GM23338 (cell line): ENCODE data around the gene BACH1. TPM values are rescaled to one million over a fixed set of nuclear protein-coding genes. Genes with fewer than 3 reads are reported as not detected.

Experiments
- ATAC-seq: fragments of 200-7000 bp; cut with Tn5 transposase; 3 replicates; pipeline ENCODE4 v1.9.1; 2020
- DNase-seq: peaks from one replicate; pipeline ENCODE4 v3.0.0-alpha.2; 2015; ENCODE audit warnings: low spot score
- H2AFZ ChIP-seq: fragments of 200-600 bp; sonication (generic); 2 replicates; pipeline ENCODE4 v1.8.0; 2016; ENCODE audit warnings: antibody characterized with exemption, mild to moderate bottlenecking, moderate library complexity
- H3F3A ChIP-seq: fragments of 200-600 bp; sonication (generic); replicated peaks from 2 replicates; pipeline ENCODE4 v1.8.0; 2017; ENCODE audit warnings: antibody characterized with exemption, mixed run types, low read depth
- H3K27ac ChIP-seq: fragments of 200-600 bp; sonication (generic); 2 replicates; pipeline ENCODE4 v1.6.1; 2016; ENCODE audit warnings: low read depth
- H3K27me3 ChIP-seq: fragments of 200-600 bp; sonication (generic); 2 replicates; pipeline ENCODE4 v1.8.0; 2016; ENCODE audit warnings: mild to moderate bottlenecking, mixed run types, moderate library complexity; ENCODE audit not compliant: insufficient read depth
- H3K36me3 ChIP-seq: fragments of 200-600 bp; sonication (generic); 2 replicates; pipeline ENCODE4 v1.8.0; 2016; ENCODE audit warnings: mild to moderate bottlenecking; ENCODE audit not compliant: insufficient read depth
- H3K4me1 ChIP-seq: fragments of 200-600 bp; sonication (generic); 2 replicates; pipeline ENCODE4 v1.8.0; 2016; ENCODE audit warnings: mild to moderate bottlenecking, moderate library complexity; ENCODE audit not compliant: insufficient read depth
- H3K4me2 ChIP-seq: fragments of 200-600 bp; sonication (generic); 2 replicates; pipeline ENCODE4 v1.7.1; 2017; ENCODE audit warnings: mixed run types
- H3K4me3 ChIP-seq: fragments of 200-600 bp; sonication (generic); 2 replicates; pipeline ENCODE4 v1.6.1; 2016; ENCODE audit warnings: mixed run types
- H3K79me2 ChIP-seq: fragments of 200-600 bp; sonication (generic); replicated peaks from 2 replicates; pipeline ENCODE4 v1.8.0; 2017; ENCODE audit warnings: mild to moderate bottlenecking; ENCODE audit not compliant: insufficient read depth
- H3K9me2 ChIP-seq: fragments of 200-600 bp; sonication (generic); 2 replicates; pipeline ENCODE4 v1.8.0; 2017; ENCODE audit not compliant: insufficient read depth
- H4K20me1 ChIP-seq: fragments of 200-600 bp; sonication (generic); replicated peaks from 2 replicates; pipeline ENCODE4 v1.8.0; 2017; ENCODE audit warnings: mild to moderate bottlenecking; ENCODE audit not compliant: insufficient read depth
- H3K27ac Mint-ChIP-seq: 2 replicates; pipeline ENCODE4 v1.8.0; 2020; ENCODE audit warnings: inconsistent platforms, mild to moderate bottlenecking, moderate library complexity, mixed read lengths
- H3K27me3 Mint-ChIP-seq: 3 replicates; pipeline ENCODE4 v1.8.0; 2022; ENCODE audit warnings: low read depth, mild to moderate bottlenecking, moderate library complexity, mixed read lengths, inconsistent platforms; ENCODE audit not compliant: insufficient read depth, poor library complexity
- H3K36me3 Mint-ChIP-seq: 3 replicates; pipeline ENCODE4 v1.8.0; 2021; ENCODE audit warnings: low read depth, mild to moderate bottlenecking, inconsistent platforms, moderate library complexity, mixed read lengths
- H3K4me1 Mint-ChIP-seq: 3 replicates; pipeline ENCODE4 v1.8.0; 2020; ENCODE audit warnings: mild to moderate bottlenecking, inconsistent platforms, mixed read lengths
- H3K4me3 Mint-ChIP-seq: 3 replicates; pipeline ENCODE4 v1.8.0; 2021; ENCODE audit warnings: moderate library complexity, mild to moderate bottlenecking, inconsistent platforms, mixed read lengths
- H3K9me3 Mint-ChIP-seq: 3 replicates; pipeline ENCODE4 v1.8.0; 2020; ENCODE audit warnings: moderate library complexity, mild to moderate bottlenecking, inconsistent platforms, mixed read lengths
- CREB1 ChIP-seq: fragments of 250-450 bp; sonication (Bioruptor Pico); IDR thresholded peaks from 2 replicates; pipeline ENCODE4 v1.5.0; 2020; ENCODE audit warnings: low read depth, mild to moderate bottlenecking, moderate library complexity
- ETS1 ChIP-seq: IDR thresholded peaks from 2 replicates; pipeline ENCODE4 v1.6.1; 2016; ENCODE audit warnings: antibody characterized with exemption
- EZH2 ChIP-seq: fragments of 200-600 bp; sonication (generic); IDR thresholded peaks from one replicate; pipeline ENCODE4 v1.8.0; 2017; ENCODE audit warnings: antibody characterized with exemption, mild to moderate bottlenecking, low read depth; ENCODE audit not compliant: unreplicated experiment
- EZH2phosphoT487 ChIP-seq: fragments of 200-600 bp; sonication (generic); IDR thresholded peaks from one replicate; pipeline ENCODE4 v1.8.1; 2018; ENCODE audit warnings: antibody characterized with exemption; ENCODE audit not compliant: unreplicated experiment
- JUNB ChIP-seq: IDR thresholded peaks from one replicate; pipeline ENCODE4 v1.6.1; 2016; ENCODE audit warnings: antibody characterized with exemption; ENCODE audit not compliant: unreplicated experiment
- REST ChIP-seq: IDR thresholded peaks from one replicate; pipeline ENCODE4 v1.6.1; 2018; ENCODE audit warnings: antibody characterized with exemption; ENCODE audit not compliant: unreplicated experiment
- STAT1 ChIP-seq: IDR thresholded peaks from one replicate; pipeline ENCODE4 v1.6.1; 2016; ENCODE audit warnings: antibody characterized with exemption; ENCODE audit not compliant: unreplicated experiment
- ZNF331 ChIP-seq: fragments of 250-450 bp; sonication (Bioruptor Pico); IDR thresholded peaks from 2 replicates; pipeline ENCODE4 v1.5.0; 2020; ENCODE audit warnings: low read depth, mild to moderate bottlenecking, moderate library complexity
- polyA plus RNA-seq: library from polyadenylated mRNA; unstranded; fragments of >200 nt; fragmentation: Nextera tagmentation; extraction: Ambion mirVana; gene quantifications from 2 replicates; pipeline ENCODE4 v1.2.1, GENCODE V29; 2016
- total RNA-seq: library from RNA; depleted of rRNA; stranded (reverse); fragments of >200 nt; shearing (Covaris generic); gene quantifications from 2 replicates; pipeline ENCODE4 v1.2.3, GENCODE V29; 2014
- TF ChIP-seq, protein P1 (sequence below), 2 experiments: fragments of 200-600 bp in 1 of 2; sonication (generic) in 1 of 2; conservative IDR thresholded peaks; 2 replicates each; pipeline versions ENCODE4 v1.5.1 to v1.6.1; 2016 to 2017; ENCODE audit warnings: antibody characterized with exemption in 2 of 2, low read depth in 2 of 2, mild to moderate bottlenecking in 2 of 2, moderate library complexity in 1 of 2

The BACH1 gene
- total and polyA plus RNA-seq, 2 experiments from 2014 or later: 18.9 to 41.2 TPM

GRCh38 chr21:29316029-29316742 is 17.5 kb downstream of the BACH1 start:
- no peak for ATAC-seq
- TF ChIP-seq ZNF331: no peak
- TF ChIP-seq ETS1: no peak
- TF ChIP-seq REST: no peak
- no peak for TF ChIP-seq CREB1 (CRISPR knock-in tag)
- TF ChIP-seq EZH2: no peak
- no peaks in the 10 kb centered on the region for H3K9me3 Mint-ChIP-seq
- H4K20me1 ChIP-seq: peaks cover 32% of the 10 kb centered on the region
- no peaks in the 10 kb centered on the region for H3F3A ChIP-seq
- H3K9me2 ChIP-seq: no peaks in the 10 kb centered on the region
- H3K79me2 ChIP-seq: peaks cover 100% of the 10 kb centered on the region
- no peak for DNase-seq
- H3K36me3 ChIP-seq: peaks cover under 1% of the 10 kb centered on the region; the same call in 1 of the 2 replicates
- no peak overlapping the region for H3K4me3 ChIP-seq
- no peak overlapping the region for H3K4me2 ChIP-seq
- no peak overlapping the region for H2AFZ ChIP-seq
- no peak overlapping the region for H3K27ac ChIP-seq
- H3K4me3 Mint-ChIP-seq: no peak overlapping the region
- peaks cover 6% of the 10 kb centered on the region for H3K36me3 Mint-ChIP-seq
- H3K4me1 Mint-ChIP-seq: peaks cover 32% of the 10 kb centered on the region
- peaks cover 11% of the 10 kb centered on the region for H3K4me1 ChIP-seq
- no peak overlapping the region; the same call in 1 of the 2 replicates for H3K27ac Mint-ChIP-seq
- H3K27me3 ChIP-seq: no peaks in the 10 kb centered on the region
- no peaks in the 10 kb centered on the region for H3K27me3 Mint-ChIP-seq

DNA sequence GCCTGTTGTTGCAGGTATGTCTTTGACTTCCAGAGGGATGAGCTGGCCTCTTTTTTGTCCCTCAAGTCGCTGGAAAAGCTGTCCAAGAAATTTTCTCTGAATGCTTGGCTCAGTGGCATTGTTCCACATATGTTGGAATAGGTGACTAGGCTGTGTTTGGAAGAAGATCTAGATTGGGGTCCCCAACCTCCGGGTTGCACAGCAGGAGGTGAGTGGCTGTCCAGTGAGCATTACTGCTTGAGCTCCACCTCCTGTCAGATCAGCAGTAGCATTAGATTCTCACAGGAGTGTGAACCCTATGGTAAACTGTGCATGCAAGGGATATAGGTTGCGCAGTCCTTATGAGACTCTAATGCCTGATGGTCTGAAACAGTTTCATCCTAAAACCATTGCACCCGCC is 18.1 kb downstream of the BACH1 start:
- Mint-ChIP-seq H3K4me1 (peaks cover 34% of the 10 kb centered on the region), H3K27ac (no peak overlapping the region), H3K4me3 (no peak overlapping the region), H3K9me3 (no peaks in the 10 kb centered on the region), H3K27me3 (no peaks in the 10 kb centered on the region), H3K36me3 (peaks cover 10% of the 10 kb centered on the region)
- no peak for ATAC-seq
- Histone ChIP-seq H3K4me2 (no peak overlapping the region), H3K4me1 (peaks cover 11% of the 10 kb centered on the region), H3K36me3 (peaks cover 5% of the 10 kb centered on the region; the same call in 1 of the 2 replicates), H4K20me1 (peaks cover 27% of the 10 kb centered on the region), H3F3A (no peaks in the 10 kb centered on the region), H3K4me3 (no peak overlapping the region), H3K9me2 (no peaks in the 10 kb centered on the region), H3K27me3 (no peaks in the 10 kb centered on the region), H3K27ac (no peak overlapping the region), H3K79me2 (peaks cover 100% of the 10 kb centered on the region), H2AFZ (no peak overlapping the region)
- no peak for DNase-seq
- TF ChIP-seq, protein P1, sequence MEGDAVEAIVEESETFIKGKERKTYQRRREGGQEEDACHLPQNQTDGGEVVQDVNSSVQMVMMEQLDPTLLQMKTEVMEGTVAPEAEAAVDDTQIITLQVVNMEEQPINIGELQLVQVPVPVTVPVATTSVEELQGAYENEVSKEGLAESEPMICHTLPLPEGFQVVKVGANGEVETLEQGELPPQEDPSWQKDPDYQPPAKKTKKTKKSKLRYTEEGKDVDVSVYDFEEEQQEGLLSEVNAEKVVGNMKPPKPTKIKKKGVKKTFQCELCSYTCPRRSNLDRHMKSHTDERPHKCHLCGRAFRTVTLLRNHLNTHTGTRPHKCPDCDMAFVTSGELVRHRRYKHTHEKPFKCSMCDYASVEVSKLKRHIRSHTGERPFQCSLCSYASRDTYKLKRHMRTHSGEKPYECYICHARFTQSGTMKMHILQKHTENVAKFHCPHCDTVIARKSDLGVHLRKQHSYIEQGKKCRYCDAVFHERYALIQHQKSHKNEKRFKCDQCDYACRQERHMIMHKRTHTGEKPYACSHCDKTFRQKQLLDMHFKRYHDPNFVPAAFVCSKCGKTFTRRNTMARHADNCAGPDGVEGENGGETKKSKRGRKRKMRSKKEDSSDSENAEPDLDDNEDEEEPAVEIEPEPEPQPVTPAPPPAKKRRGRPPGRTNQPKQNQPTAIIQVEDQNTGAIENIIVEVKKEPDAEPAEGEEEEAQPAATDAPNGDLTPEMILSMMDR (conservative IDR thresholded peaks at IDR 0.05; ENCODE audit: low read depth in 2 of 2): no peak
- TF ChIP-seq EZH2phosphoT487: no peak
- TF ChIP-seq JUNB: no peak
- no peak for TF ChIP-seq EZH2
- TF ChIP-seq STAT1: no peak
